HG03066 (cell line): ENCODE measurements around the gene MEPE.
"Not testable (repeated sequence)": the region's sequence is repeated elsewhere in the genome, so short reads cannot be mapped to it uniquely, and the experiment has no call there.

Experiments used
- ATAC-seq: cut with Tn5 transposase; IDR thresholded peaks from one replicate; pipeline ENCODE4 v1.9.1; 2021; ENCODE audit warnings: low read depth; ENCODE audit not compliant: unreplicated experiment

The MEPE gene

GRCh38 chr4:87880106-87880505 lies 47.3 kb downstream of the MEPE start:
- ATAC-seq, result no peak

- no peak for ATAC-seq
These were observed 48.3 kb downstream of the MEPE start for GRCh38 chr4:87881115-87881514.

- ATAC-seq, result no peak
These were observed 49.6 kb downstream of the MEPE start for GRCh38 chr4:87882321-87882720.

- no peak for ATAC-seq
These were observed 50.1 kb downstream of the MEPE start for GRCh38 chr4:87882861-87883260.

GRCh38 chr4:87884976-87885549 lies 52.3 kb downstream of the MEPE start:
- no peak for ATAC-seq

GRCh38 chr4:87886083-87886482 lies 53.3 kb downstream of the MEPE start:
- no peak for ATAC-seq

GRCh38 chr4:87890753-87891152 lies 58.0 kb downstream of the MEPE start:
- not testable (repeated sequence) for ATAC-seq

- ATAC-seq, result no peak
These were observed 63.3 kb downstream of the MEPE start for GRCh38 chr4:87895964-87896621.
